GM12878 (cell line): ENCODE results near the gene MGMT. TPM values are rescaled to one million over a fixed set of nuclear protein-coding genes. Genes with fewer than 3 reads are reported as not detected.

ENCODE experiments used
- ATAC-seq: fragments of 200-7000 bp; cut with Tn5 transposase; 3 replicates; pipeline ENCODE4 v1.9.1; 2020; ENCODE audit warnings: mild to moderate bottlenecking, moderate library complexity
- BruUV-seq: library from RNA; stranded (reverse); fragments of 400-500 nt; replicated peaks from 2 replicates; lab custom pipeline; 2021; lab: Mats Ljungman, UMichigan
- CTCF ChIA-PET: fragments of 300-600 bp; sonication (Branson Sonifier 250); formaldehyde crosslinking; extraction: SDS; loops from one replicate; lab custom pipeline; 2021; ENCODE audit warnings: inconsistent platforms; lab: Yijun Ruan, JAX
- POLR2A ChIA-PET: fragments of 350-600 bp; formaldehyde crosslinking; extraction: SDS; loops from one replicate; lab custom pipeline; 2021; ENCODE audit warnings: inconsistent platforms; lab: Charles Lee
- RAD21 ChIA-PET: fragments of 300-600 bp; sonication (Branson Sonifier 250); formaldehyde crosslinking; loops from one replicate; lab custom pipeline; 2023; ENCODE audit warnings: antibody characterized with exemption; ENCODE audit not compliant: unreplicated experiment; lab: Charles Lee
- SMC1A ChIA-PET: fragments of 300-600 bp; sonication (Branson Sonifier 250); formaldehyde crosslinking; loops from one replicate; lab custom pipeline; 2023; ENCODE audit not compliant: unreplicated experiment, uncharacterized antibody; lab: Charles Lee
- DNase-seq: peaks from one replicate; pipeline ENCODE4 v3.0.0-alpha.2; 2011; ENCODE audit warnings: low read depth, low spot score
- FAIRE-seq: peaks from 3 replicates; lab custom pipeline; 2011; peaks lifted over from hg19 to GRCh38; lab: Jason Lieb, UNC
- H2AFZ ChIP-seq: 2 replicates; pipeline ENCODE4 v1.6.0; 2011; ENCODE audit warnings: low read depth, low read length, control low read depth; ENCODE audit not compliant: control insufficient read depth
- H3K27ac ChIP-seq: 2 replicates; pipeline ENCODE4 v1.5.1; 2011; ENCODE audit warnings: control low read depth; ENCODE audit not compliant: control insufficient read depth, insufficient read depth
- H3K27me3 ChIP-seq, 2 experiments: replicated peaks in 1 of 2; 2 replicates each; pipeline versions ENCODE4 v1.6.0 to v1.6.1; 2011; ENCODE audit warnings: low read length in 1 of 2; ENCODE audit not compliant: control insufficient read depth in 2 of 2, insufficient read depth in 2 of 2
- H3K36me3 ChIP-seq, 2 experiments: 2 replicates each; pipeline ENCODE4 v1.5.1; 2011; ENCODE audit warnings: low read length in 1 of 2; ENCODE audit not compliant: control insufficient read depth in 2 of 2, insufficient read depth in 2 of 2
- H3K4me1 ChIP-seq: 2 replicates; pipeline ENCODE4 v1.6.1; 2011; ENCODE audit warnings: mild to moderate bottlenecking, low read length, moderate library complexity, mixed read lengths; ENCODE audit not compliant: control insufficient read depth, insufficient read depth
- H3K4me2 ChIP-seq: 2 replicates; pipeline ENCODE4 v1.6.0; 2011; ENCODE audit warnings: control low read depth; ENCODE audit not compliant: control insufficient read depth, insufficient read depth
- H3K4me3 ChIP-seq: fragments of 200-600 bp; sonication (generic); 2 replicates; pipeline ENCODE4 v1.5.1; 2016
- H3K79me2 ChIP-seq: 2 replicates; pipeline ENCODE4 v1.6.0; 2011; ENCODE audit warnings: low read length; ENCODE audit not compliant: control insufficient read depth, insufficient read depth
- H3K9ac ChIP-seq: 2 replicates; pipeline ENCODE4 v1.8.0; 2011; ENCODE audit warnings: low read length, control low read depth, mixed read lengths; ENCODE audit not compliant: control insufficient read depth, insufficient read depth
- H3K9me3 ChIP-seq: replicated peaks from 3 replicates; pipeline ENCODE4 v1.5.1; 2011; ENCODE audit warnings: mild to moderate bottlenecking, low read length; ENCODE audit not compliant: control insufficient read depth, insufficient read depth
- H4K20me1 ChIP-seq: 2 replicates; pipeline ENCODE4 v1.6.0; 2011; ENCODE audit not compliant: control insufficient read depth, insufficient read depth
- BHLHE40 ChIP-seq, 2 experiments: fragments of 450-650 bp in 1 of 2; IDR thresholded peaks; 2 replicates each; pipeline ENCODE4 v1.6.1; 2011 to 2017; ENCODE audit warnings: low read depth in 2 of 2, borderline replicate concordance in 1 of 2, improper control_type of control experiment in 1 of 2, low read length in 1 of 2, mild to moderate bottlenecking in 1 of 2
- CBX5 ChIP-seq: sonication (generic); IDR thresholded peaks from 2 replicates; pipeline ENCODE4 v1.6.1; 2016; ENCODE audit warnings: low read depth, moderate library complexity, mild to moderate bottlenecking, inconsistent platforms
- FOS ChIP-seq: IDR thresholded peaks from 3 replicates; pipeline ENCODE4 v1.6.1; 2011; ENCODE audit warnings: borderline replicate concordance; ENCODE audit not compliant: insufficient read length; ENCODE audit errors: extremely low read depth
- MYB ChIP-seq: fragments of 150-350 bp; IDR thresholded peaks from 2 replicates; pipeline ENCODE4 v1.6.1; 2014; ENCODE audit warnings: mild to moderate bottlenecking, low read depth, low read length, borderline replicate concordance
- NRF1 ChIP-seq: conservative IDR thresholded peaks from 2 replicates; pipeline ENCODE4 v1.6.1; 2011; ENCODE audit warnings: mild to moderate bottlenecking, low read depth, low read length, improper control_type of control experiment
- PML ChIP-seq: IDR thresholded peaks from 2 replicates; pipeline ENCODE4 v1.6.1; 2012; ENCODE audit warnings: low read length, inconsistent platforms
- RB1 ChIP-seq: fragments of 450-650 bp; formaldehyde crosslinking; IDR thresholded peaks from 2 replicates; pipeline ENCODE4 v1.6.1; 2017; ENCODE audit warnings: mild to moderate bottlenecking, borderline replicate concordance
- RBBP5 ChIP-seq: fragments of 200-600 bp; sonication (generic); conservative IDR thresholded peaks from 2 replicates; pipeline ENCODE4 v1.6.1; 2016
- RFX5 ChIP-seq: IDR thresholded peaks from 2 replicates; pipeline ENCODE4 v1.6.1; 2011; ENCODE audit warnings: low read depth, low read length, improper control_type of control experiment
- SIN3A ChIP-seq: IDR thresholded peaks from 2 replicates; pipeline ENCODE4 v1.6.1; 2012; ENCODE audit warnings: low read depth, low read length, improper control_type of control experiment
- SIX5 ChIP-seq: IDR thresholded peaks from 2 replicates; pipeline ENCODE4 v1.6.1; 2011; ENCODE audit warnings: mild to moderate bottlenecking, low read depth, low read length, moderate library complexity; ENCODE audit not compliant: severe bottlenecking
- STAT1 ChIP-seq: fragments of 450-650 bp; conservative IDR thresholded peaks from 2 replicates; pipeline ENCODE4 v1.6.1; 2014; ENCODE audit warnings: antibody characterized with exemption, mild to moderate bottlenecking
- SUZ12 ChIP-seq: fragments of 200-600 bp; sonication (generic); IDR thresholded peaks from one replicate; pipeline ENCODE4 v1.6.1; 2018; ENCODE audit warnings: antibody characterized with exemption, mild to moderate bottlenecking; ENCODE audit not compliant: unreplicated experiment
- ZBED1 ChIP-seq: IDR thresholded peaks from 2 replicates; pipeline ENCODE4 v1.6.1; 2016; ENCODE audit warnings: borderline replicate concordance
- WGBS: methylation state at CpG from one replicate; pipeline ENCODE4 v1.1.6; 2016; ENCODE audit warnings: low lambda C conversion rate; ENCODE audit not compliant: insufficient replicate concordance, insufficient coverage; ENCODE audit errors: missing lambda C conversion rate; 5-methylcytosine and 5-hydroxymethylcytosine counted together
- in situ Hi-C: fragments of 300-500 bp; cut with MboI; formaldehyde crosslinking; loops from 9 replicates; pipeline ENCODE4 v1.14.3; 2018; ENCODE audit warnings: mixed read lengths
- intact Hi-C: fragments of 100-400 bp; cut with micrococcal nuclease; formaldehyde crosslinking; loops from one replicate; pipeline ENCODE4 v1.14.2; 2022; ENCODE audit not compliant: unreplicated experiment
- polyA plus RNA-seq, 11 experiments: library from polyadenylated mRNA; depleted of rRNA in 4 of 11; unstranded in 6 of 11; stranded (reverse) in 5 of 11; fragments of >200 nt; fragmentation: Nextera tagmentation in 4 of 11; fragmentation: Illumina TruSeq in 1 of 11; extraction: Ambion mirVana in 4 of 11; extraction: Trizol in 1 of 11; gene quantifications; 1 replicate in 1 of 11; 2 replicates in 10 of 11; pipeline versions ENCODE4 v1.2.1 to v1.2.3, GENCODE V29; 2011 to 2016; ENCODE audit warnings: inconsistent platforms in 2 of 11, missing spikeins in 2 of 11, low read depth in 1 of 11
- total RNA-seq, 4 experiments: library from RNA; depleted of rRNA in 3 of 4; stranded (reverse); fragments of >200 nt in 3 of 4; fragmentation: Illumina TruSeq in 1 of 4; extraction: Trizol in 1 of 4; gene quantifications; 2 replicates each; pipeline versions ENCODE4 v1.2.1 to v1.2.3, GENCODE V29; 2013 to 2021
- TF ChIP-seq, protein P1 (sequence below): fragments of 450-650 bp; IDR thresholded peaks from 2 replicates; pipeline ENCODE4 v1.6.1; 2017; ENCODE audit warnings: mild to moderate bottlenecking, moderate library complexity

The MGMT gene
- total and polyA plus RNA-seq, 10 of the 15 experiments (the other 5 are each of a cell fraction or from before 2014, with no cell fraction given) = 0.16 to 24.2 (median 13.3) TPM

DNA sequence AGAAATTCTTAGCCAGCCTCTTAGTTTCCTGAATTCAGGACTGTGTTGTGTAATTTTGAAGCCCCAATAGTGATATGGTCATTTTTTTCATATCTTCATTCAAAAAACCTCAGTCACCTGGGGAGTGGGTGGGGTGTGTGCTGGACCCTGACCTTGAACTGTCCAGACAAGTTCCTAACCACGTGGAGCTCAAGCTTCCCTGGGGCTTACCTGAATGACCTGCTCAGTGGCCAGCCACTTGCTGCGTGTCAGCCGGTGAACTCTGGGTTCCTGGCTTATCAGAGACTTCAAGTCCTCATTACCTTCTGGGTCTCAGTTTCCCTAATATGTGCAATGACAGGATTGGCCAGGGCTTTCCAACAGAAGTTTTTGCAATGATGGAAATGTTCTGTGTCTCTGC lies 27.1 kb downstream of the MGMT start:
- Histone ChIP-seq H4K20me1 (no peaks in the 10 kb centered on the region), H3K9me3 (peaks cover 15% of the 10 kb centered on the region), H2AFZ (no peak overlapping the region), H3K27me3 (no peaks in the 10 kb centered on the region), H3K27ac (no peak overlapping the region), H3K9ac (no peak overlapping the region), H3K4me2 (no peak overlapping the region), H3K79me2 (no peaks in the 10 kb centered on the region), H3K4me3 (no peak overlapping the region)
- ChIA-PET RAD21 (no interaction called here), CTCF (no interaction called here)
- no peak for DNase-seq
- in situ Hi-C loops = no loop called here
- BruUV-seq = no TSS peak
- WGBS = 95% methylated on average over 3 of the region's 3 CpGs
- no peak for FAIRE-seq
- TF ChIP-seq SUZ12 (no peak), NRF1 (no peak), ZBED1 (no peak), RB1 (no peak), STAT1 (no peak), RFX5 (no peak), CBX5 (no peak), SIX5 (no peak), SIN3A (no peak), MYB (no peak), RBBP5 (no peak), FOS (no peak), BHLHE40 (IDR thresholded peaks at IDR 0.05; ENCODE audit: borderline replicate concordance in 1 of 2, low read depth in 2 of 2, low read length in 1 of 2) (no peak), PML (no peak)
- TF ChIP-seq, protein P1, sequence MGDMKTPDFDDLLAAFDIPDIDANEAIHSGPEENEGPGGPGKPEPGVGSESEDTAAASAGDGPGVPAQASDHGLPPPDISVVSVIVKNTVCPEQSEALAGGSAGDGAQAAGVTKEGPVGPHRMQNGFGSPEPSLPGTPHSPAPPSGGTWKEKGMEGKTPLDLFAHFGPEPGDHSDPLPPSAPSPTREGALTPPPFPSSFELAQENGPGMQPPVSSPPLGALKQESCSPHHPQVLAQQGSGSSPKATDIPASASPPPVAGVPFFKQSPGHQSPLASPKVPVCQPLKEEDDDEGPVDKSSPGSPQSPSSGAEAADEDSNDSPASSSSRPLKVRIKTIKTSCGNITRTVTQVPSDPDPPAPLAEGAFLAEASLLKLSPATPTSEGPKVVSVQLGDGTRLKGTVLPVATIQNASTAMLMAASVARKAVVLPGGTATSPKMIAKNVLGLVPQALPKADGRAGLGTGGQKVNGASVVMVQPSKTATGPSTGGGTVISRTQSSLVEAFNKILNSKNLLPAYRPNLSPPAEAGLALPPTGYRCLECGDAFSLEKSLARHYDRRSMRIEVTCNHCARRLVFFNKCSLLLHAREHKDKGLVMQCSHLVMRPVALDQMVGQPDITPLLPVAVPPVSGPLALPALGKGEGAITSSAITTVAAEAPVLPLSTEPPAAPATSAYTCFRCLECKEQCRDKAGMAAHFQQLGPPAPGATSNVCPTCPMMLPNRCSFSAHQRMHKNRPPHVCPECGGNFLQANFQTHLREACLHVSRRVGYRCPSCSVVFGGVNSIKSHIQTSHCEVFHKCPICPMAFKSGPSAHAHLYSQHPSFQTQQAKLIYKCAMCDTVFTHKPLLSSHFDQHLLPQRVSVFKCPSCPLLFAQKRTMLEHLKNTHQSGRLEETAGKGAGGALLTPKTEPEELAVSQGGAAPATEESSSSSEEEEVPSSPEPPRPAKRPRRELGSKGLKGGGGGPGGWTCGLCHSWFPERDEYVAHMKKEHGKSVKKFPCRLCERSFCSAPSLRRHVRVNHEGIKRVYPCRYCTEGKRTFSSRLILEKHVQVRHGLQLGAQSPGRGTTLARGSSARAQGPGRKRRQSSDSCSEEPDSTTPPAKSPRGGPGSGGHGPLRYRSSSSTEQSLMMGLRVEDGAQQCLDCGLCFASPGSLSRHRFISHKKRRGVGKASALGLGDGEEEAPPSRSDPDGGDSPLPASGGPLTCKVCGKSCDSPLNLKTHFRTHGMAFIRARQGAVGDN = no peak
- TF ChIP-seq, all 136 proteins: peak for 0
- no peak for ATAC-seq
- intact Hi-C loops = no loop called here
- ChIA-PET SMC1A (no interaction called here), POLR2A (no interaction called here)
- Histone ChIP-seq H3K4me1 (no peaks in the 10 kb centered on the region), H3K36me3 (no peaks in the 10 kb centered on the region)
